Mesangial cell (primary cell): Measurements from ENCODE around the gene LRRC3. TPM values are rescaled to one million over a fixed set of nuclear protein-coding genes. Genes with fewer than 3 reads are reported as not detected.

Experiments used
- total RNA-seq: library from RNA; depleted of rRNA; stranded (reverse); fragments of >200 nt; gene quantifications from 2 replicates; pipeline ENCODE4 v1.2.3, GENCODE V29; 2015

The LRRC3 gene
- 2.9 and 3.5 TPM in 2 replicates for total RNA-seq

GRCh38 chr21:44454747-44455523 is at the start of gene LRRC3:
TSS of gene LRRC3 (plus strand) at chr21:44455510. CDS start at chr21:44456645, 1,135 bp downstream.

Other genes with a start within 250 kb of the LRRC3 start
- gene ICOSLG, start 214.6 kb upstream of the LRRC3 start, total RNA-seq: 0.16 and 1.3 TPM in 2 replicates
- gene DNMT3L, start 193.6 kb upstream of the LRRC3 start, total RNA-seq: not detected in 2 replicates
- 0.13 TPM in 1 of 2 replicates, not detected in the other for gene AIRE, start 169.6 kb upstream of the LRRC3 start, total RNA-seq
- 80.5 and 89.5 TPM in 2 replicates for gene PFKL, start 155.5 kb upstream of the LRRC3 start, total RNA-seq
- 20.0 and 29.0 TPM in 2 replicates for gene CFAP410, start 116.1 kb upstream of the LRRC3 start, total RNA-seq
- gene TRPM2, start 101.9 kb upstream of the LRRC3 start, total RNA-seq: 1.3 and 2.1 TPM in 2 replicates
- not detected in 2 replicates for gene KRTAP10-1, start 84.7 kb downstream of the LRRC3 start, total RNA-seq
- gene KRTAP10-2, start 96.0 kb downstream of the LRRC3 start, total RNA-seq: not detected in 2 replicates
- not detected in 2 replicates for gene KRTAP10-3, start 103.3 kb downstream of the LRRC3 start, total RNA-seq
- gene KRTAP10-4, start 118.2 kb downstream of the LRRC3 start, total RNA-seq: not detected in 2 replicates
- gene KRTAP10-5, start 125.1 kb downstream of the LRRC3 start, total RNA-seq: not detected in 2 replicates
- gene KRTAP10-6, start 137.0 kb downstream of the LRRC3 start, total RNA-seq: not detected in 2 replicates
- gene KRTAP10-7, start 145.1 kb downstream of the LRRC3 start, total RNA-seq: not detected in 2 replicates
- not detected in 2 replicates for gene KRTAP10-8, start 156.6 kb downstream of the LRRC3 start, total RNA-seq
- not detected in 2 replicates for gene KRTAP10-9, start 171.6 kb downstream of the LRRC3 start, total RNA-seq
- not detected in 2 replicates for gene KRTAP10-10, start 181.8 kb downstream of the LRRC3 start, total RNA-seq
- gene KRTAP10-11, start 190.9 kb downstream of the LRRC3 start, total RNA-seq: not detected in 2 replicates
- not detected in 2 replicates for gene KRTAP12-4, start 199.1 kb downstream of the LRRC3 start, total RNA-seq
- gene KRTAP12-3, start 202.4 kb downstream of the LRRC3 start, total RNA-seq: not detected in 2 replicates
- not detected in 2 replicates for gene KRTAP12-2, start 211.4 kb downstream of the LRRC3 start, total RNA-seq
- gene KRTAP12-1, start 226.7 kb downstream of the LRRC3 start, total RNA-seq: not detected in 2 replicates
- not detected in 2 replicates for gene KRTAP10-12, start 241.7 kb downstream of the LRRC3 start, total RNA-seq